GM12892 (cell line): ENCODE data around the gene PLA2G4E.

ENCODE experiments used
- POLR2A ChIP-seq: IDR thresholded peaks from 2 replicates; pipeline ENCODE4 v1.6.1; 2011; ENCODE audit warnings: low read depth, low read length, control low read depth
- POLR2AphosphoS5 ChIP-seq: IDR thresholded peaks from 2 replicates; pipeline ENCODE4 v1.6.1; 2011; ENCODE audit warnings: low read depth, low read length, control low read depth

GRCh38 chr15:41952013-41952563 lies 68.8 kb downstream of the PLA2G4E start:
- no peak for TF ChIP-seq POLR2AphosphoS5
- no peak for TF ChIP-seq POLR2A
